Fibroblast of lung (primary cell): ENCODE data around the gene ZNF800.

Experiments
- CTCF ChIP-seq, 2 donors: IDR thresholded peaks in 1 of 2; conservative IDR thresholded peaks in 1 of 2; 1 replicate in 1 of 2; 2 replicates in 1 of 2; pipeline ENCODE4 v1.5.1; 2011 to 2012; ENCODE audit warnings: low read length in 2 of 2, control low read depth in 1 of 2, inconsistent platforms in 1 of 2, low read depth in 1 of 2, mild to moderate bottlenecking in 1 of 2
- EZH2 ChIP-seq: IDR thresholded peaks from 2 replicates; pipeline ENCODE4 v1.5.1; 2012; ENCODE audit warnings: low read length, control low read depth, mild to moderate bottlenecking; ENCODE audit errors: missing control alignments

- no peak for TF ChIP-seq CTCF (conservative IDR thresholded peaks at IDR 0.05 in 1 of 2, IDR thresholded peaks at IDR 0.05 in 1 of 2; ENCODE audit: low read depth in 1 of 2, low read length in 2 of 2)
- TF ChIP-seq EZH2, result no peak
These were observed 44.7 kb upstream of the ZNF800 start for GRCh38 chr7:127437241-127437640.
